IPS DF 6.9 (cell line): Measurements from ENCODE around the gene C15orf62.

Experiments used
- DNase-seq: peaks from one replicate; pipeline ENCODE4 v3.0.0-alpha.2; 2013; ENCODE audit warnings: low read depth, low spot score
- H3K27ac ChIP-seq: one replicate; pipeline ENCODE4 v1.5.1; 2013; ENCODE audit warnings: low read length, control low read depth
- H3K27me3 ChIP-seq: 2 replicates; pipeline ENCODE4 v1.6.1; 2013; ENCODE audit warnings: mild to moderate bottlenecking, low read length; ENCODE audit not compliant: control insufficient read depth, insufficient read depth
- H3K36me3 ChIP-seq: 2 replicates; pipeline ENCODE4 v1.6.1; 2013; ENCODE audit warnings: low read length; ENCODE audit not compliant: control insufficient read depth, insufficient read depth
- H3K4me1 ChIP-seq: 2 replicates; pipeline ENCODE4 v1.6.1; 2013; ENCODE audit warnings: low read length; ENCODE audit not compliant: control insufficient read depth, insufficient read depth
- H3K4me3 ChIP-seq: 2 replicates; pipeline ENCODE4 v1.5.1; 2013; ENCODE audit warnings: mild to moderate bottlenecking, low read length
- H3K9me3 ChIP-seq: 2 replicates; pipeline ENCODE4 v1.6.1; 2013; ENCODE audit warnings: low read length, inconsistent platforms; ENCODE audit not compliant: control insufficient read depth, insufficient read depth
- WGBS: extraction: QIAGEN DNeasy Blood & Tissue Kit; methylation state at CpG from one replicate; pipeline ENCODE4 v1.1.7; 2013; ENCODE audit warnings: mixed read lengths, missing lambda C conversion rate; ENCODE audit not compliant: insufficient read length, insufficient coverage; 5-methylcytosine and 5-hydroxymethylcytosine counted together

Gene C15orf62

DNA sequence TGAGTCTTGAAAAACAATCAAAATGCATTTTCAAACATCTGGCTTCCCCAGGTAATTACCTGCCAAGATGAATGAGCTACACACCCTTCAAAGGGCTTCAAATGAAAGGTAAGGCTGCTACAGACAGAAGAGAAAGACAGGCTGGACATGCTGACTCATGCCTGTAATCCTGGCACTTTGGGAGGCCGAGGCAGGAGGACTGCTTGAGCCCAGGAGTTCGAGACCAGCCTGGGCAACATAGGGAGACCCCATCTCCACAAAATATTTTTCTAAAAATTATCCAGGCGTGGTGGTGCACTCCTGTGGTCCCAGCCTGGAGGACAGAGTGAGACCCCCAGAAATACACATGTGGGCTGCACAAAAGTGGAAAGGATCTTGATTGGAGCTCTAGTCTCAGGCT is 22.6 kb downstream of the C15orf62 start:
- H3K27ac ChIP-seq = no peak overlapping the region
- H3K4me1 ChIP-seq = peaks cover 9% of the 10 kb centered on the region
- no peaks in the 10 kb centered on the region for H3K9me3 ChIP-seq
- DNase-seq = no peak
- no CpG with 5 or more reads among the region's 3 CpGs for WGBS
- H3K4me3 ChIP-seq = no peak overlapping the region
- no peaks in the 10 kb centered on the region for H3K27me3 ChIP-seq
- H3K36me3 ChIP-seq = no peaks in the 10 kb centered on the region

DNA sequence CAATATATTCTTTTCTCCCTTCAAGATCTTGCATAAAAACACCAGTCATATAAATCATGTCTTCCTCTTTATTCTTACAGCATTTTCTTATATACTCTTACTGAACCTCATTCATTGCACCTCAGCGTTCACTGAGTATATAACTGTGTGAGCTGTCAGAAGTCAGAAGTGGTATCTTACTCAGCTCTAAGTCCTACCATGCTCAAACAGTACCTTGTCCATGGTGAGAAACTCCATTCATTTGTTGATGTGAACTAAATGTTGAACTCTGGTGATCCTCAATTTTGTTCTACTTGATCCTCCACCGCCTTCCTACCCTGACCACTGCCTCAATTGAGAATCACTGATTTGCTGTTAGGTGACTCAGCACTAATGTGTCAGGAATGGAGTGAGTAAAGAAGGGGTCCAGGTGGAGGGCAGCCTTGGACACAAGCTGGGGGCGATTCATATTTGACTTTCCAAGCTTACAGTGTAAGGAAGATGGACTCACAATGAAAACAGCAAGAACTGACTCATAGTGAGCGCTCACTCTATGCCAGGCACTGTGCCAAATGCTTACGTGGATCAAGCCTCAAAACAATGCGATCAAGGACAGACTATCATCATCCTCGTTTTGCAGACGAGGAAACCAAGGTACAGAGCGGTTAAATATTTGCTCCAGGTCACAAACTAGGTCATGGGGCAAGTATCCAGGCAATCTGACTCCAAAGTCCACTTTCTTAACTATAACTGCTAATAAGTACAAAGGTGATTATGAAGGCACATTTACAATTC is 23.6 kb downstream of the C15orf62 start:
- DNase-seq = no peak
- Histone ChIP-seq H3K36me3 (no peaks in the 10 kb centered on the region), H3K4me3 (no peak overlapping the region), H3K4me1 (peaks cover 6% of the 10 kb centered on the region; the same call in 1 of the 2 replicates), H3K27me3 (no peaks in the 10 kb centered on the region), H3K27ac (no peak overlapping the region), H3K9me3 (no peaks in the 10 kb centered on the region)
- WGBS = no CpG with 5 or more reads among the region's 9 CpGs

- no CpG with 5 or more reads among the region's 2 CpGs for WGBS
- Histone ChIP-seq H3K9me3 (no peaks in the 10 kb centered on the region), H3K27me3 (no peaks in the 10 kb centered on the region), H3K4me1 (peaks cover 5% of the 10 kb centered on the region; the same call in 1 of the 2 replicates), H3K27ac (no peak overlapping the region), H3K36me3 (no peaks in the 10 kb centered on the region), H3K4me3 (no peak overlapping the region)
- DNase-seq = no peak
Observed at GRCh38 chr15:40796041-40796440, 26.3 kb downstream of the C15orf62 start.

GRCh38 chr15:40796512-40796911 is 26.7 kb downstream of the C15orf62 start:
- H3K4me1 ChIP-seq = peaks cover 5% of the 10 kb centered on the region; the same call in 1 of the 2 replicates
- H3K36me3 ChIP-seq = no peaks in the 10 kb centered on the region
- no peaks in the 10 kb centered on the region for H3K27me3 ChIP-seq
- no peaks in the 10 kb centered on the region for H3K9me3 ChIP-seq
- no peak for DNase-seq
- no peak overlapping the region for H3K27ac ChIP-seq
- H3K4me3 ChIP-seq = no peak overlapping the region
- no CpG with 5 or more reads among the region's 5 CpGs for WGBS

- no peak overlapping the region for H3K27ac ChIP-seq
- no CpG with 5 or more reads among the region's 3 CpGs for WGBS
- H3K4me3 ChIP-seq = no peak overlapping the region
- H3K9me3 ChIP-seq = no peaks in the 10 kb centered on the region
- H3K36me3 ChIP-seq = no peaks in the 10 kb centered on the region; the same call in 1 of the 2 replicates
- no peaks in the 10 kb centered on the region for H3K27me3 ChIP-seq
- no peak for DNase-seq
- H3K4me1 ChIP-seq = peaks cover 5% of the 10 kb centered on the region; the same call in 1 of the 2 replicates
Observed at GRCh38 chr15:40799523-40799922, 29.7 kb downstream of the C15orf62 start.

- no peaks in the 10 kb centered on the region; the same call in 1 of the 2 replicates for H3K36me3 ChIP-seq
- WGBS = no CpG with 5 or more reads among the region's 2 CpGs
- no peak overlapping the region for H3K27ac ChIP-seq
- DNase-seq = no peak
- H3K9me3 ChIP-seq = no peaks in the 10 kb centered on the region
- peaks cover 5% of the 10 kb centered on the region; the same call in 1 of the 2 replicates for H3K4me1 ChIP-seq
- H3K4me3 ChIP-seq = no peak overlapping the region
- no peaks in the 10 kb centered on the region for H3K27me3 ChIP-seq
Observed at GRCh38 chr15:40803076-40803475, 33.3 kb downstream of the C15orf62 start.

GRCh38 chr15:40803688-40804087 is 33.9 kb downstream of the C15orf62 start:
- Histone ChIP-seq H3K27ac (no peak overlapping the region), H3K4me1 (peaks cover 3% of the 10 kb centered on the region; the same call in 1 of the 2 replicates), H3K27me3 (no peaks in the 10 kb centered on the region), H3K36me3 (no peaks in the 10 kb centered on the region; the same call in 1 of the 2 replicates), H3K9me3 (no peaks in the 10 kb centered on the region), H3K4me3 (no peak overlapping the region)
- no CpG with 5 or more reads among the region's 1 CpG for WGBS
- DNase-seq = no peak

DNA sequence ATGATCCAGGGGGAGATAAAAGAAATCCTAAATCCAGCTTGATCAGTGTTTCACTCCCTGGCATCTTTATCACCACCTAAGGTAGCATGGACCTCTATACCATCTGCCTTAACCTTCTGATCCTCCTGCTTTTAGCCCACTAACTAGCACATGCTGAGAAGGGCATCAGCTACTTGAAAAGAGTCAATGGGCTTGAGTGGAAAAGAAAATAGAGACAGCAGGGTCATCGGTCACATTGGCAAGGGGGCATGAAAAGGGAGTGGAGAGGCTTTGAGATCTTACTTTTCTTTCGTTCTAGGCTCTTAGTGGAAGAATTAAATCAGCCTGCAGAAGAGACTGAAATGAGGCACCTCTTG is 36.9 kb downstream of the C15orf62 start:
- H3K27ac ChIP-seq = no peak overlapping the region
- no peaks in the 10 kb centered on the region for H3K9me3 ChIP-seq
- no peak for DNase-seq
- H3K36me3 ChIP-seq = no peaks in the 10 kb centered on the region; the same call in 1 of the 2 replicates
- no CpG with 5 or more reads among the region's 2 CpGs for WGBS
- no peaks in the 10 kb centered on the region for H3K4me1 ChIP-seq
- H3K27me3 ChIP-seq = no peaks in the 10 kb centered on the region
- H3K4me3 ChIP-seq = peak overlapping the region; percentile 85; the same call in 1 of the 2 replicates

DNA sequence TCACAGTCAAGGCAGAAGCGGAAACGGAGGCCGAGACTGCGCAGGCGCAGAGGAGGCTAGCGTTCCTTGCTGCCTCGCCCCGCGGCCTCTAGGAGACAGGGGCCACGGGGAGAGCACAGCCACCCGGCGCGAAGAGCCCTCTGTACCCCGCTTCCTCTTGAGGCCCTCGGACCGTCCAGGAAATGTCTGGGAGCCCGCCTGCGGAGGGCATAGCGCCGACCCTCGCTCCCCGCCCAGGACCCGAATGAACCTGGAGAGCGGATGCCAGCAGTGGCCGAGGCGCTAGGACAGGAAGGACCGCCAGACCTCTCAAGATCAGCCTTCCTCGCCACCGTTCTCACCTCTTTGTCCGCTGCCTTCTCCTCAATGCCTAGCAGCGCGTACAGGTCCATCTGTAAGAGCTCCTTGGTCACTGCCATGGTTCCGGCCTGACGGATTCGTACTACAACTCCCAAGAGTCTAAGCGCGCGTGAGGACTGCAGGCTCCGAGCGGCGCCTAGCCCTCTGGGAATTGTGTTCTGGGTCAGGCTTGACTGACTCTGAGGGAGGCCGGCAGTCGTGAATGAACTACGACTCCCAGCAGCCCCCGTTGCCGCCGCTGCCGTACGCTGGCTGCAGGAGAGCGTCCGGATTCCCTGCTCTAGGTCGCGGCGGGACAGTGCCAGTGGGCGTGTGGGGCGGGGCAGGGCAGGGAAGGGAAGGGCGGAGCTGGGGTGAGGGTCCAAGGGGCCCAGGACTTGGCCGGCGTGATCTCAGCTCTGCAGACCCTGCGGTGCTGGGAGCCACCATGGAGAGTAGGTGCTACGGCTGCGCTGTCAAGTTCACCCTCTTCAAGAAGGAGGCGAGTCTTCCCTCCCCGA is 37.5 kb downstream of the C15orf62 start, which contains the start of the genes DNAJC17 and ZFYVE19:
Gene DNAJC17 (minus strand): TSS at position 446 of the 860 bp plus-strand sequence. CDS start 27 bp downstream, at position 419.
Gene ZFYVE19 (plus strand): TSS at position 62 of the 860 bp plus-strand sequence. CDS start 501 bp downstream, at position 563.
- DNase-seq = peak; percentile 94
- Histone ChIP-seq H3K9me3 (no peaks in the 10 kb centered on the region), H3K27me3 (no peaks in the 10 kb centered on the region), H3K27ac (no peak within 1 kb of the TSS), H3K4me1 (no peaks in the 10 kb centered on the region), H3K36me3 (no peaks in the 10 kb centered on the region; the same call in 1 of the 2 replicates), H3K4me3 (peak within 1 kb of the TSS; percentile 85)
- no CpG with 5 or more reads among the region's 64 CpGs for WGBS

DNA sequence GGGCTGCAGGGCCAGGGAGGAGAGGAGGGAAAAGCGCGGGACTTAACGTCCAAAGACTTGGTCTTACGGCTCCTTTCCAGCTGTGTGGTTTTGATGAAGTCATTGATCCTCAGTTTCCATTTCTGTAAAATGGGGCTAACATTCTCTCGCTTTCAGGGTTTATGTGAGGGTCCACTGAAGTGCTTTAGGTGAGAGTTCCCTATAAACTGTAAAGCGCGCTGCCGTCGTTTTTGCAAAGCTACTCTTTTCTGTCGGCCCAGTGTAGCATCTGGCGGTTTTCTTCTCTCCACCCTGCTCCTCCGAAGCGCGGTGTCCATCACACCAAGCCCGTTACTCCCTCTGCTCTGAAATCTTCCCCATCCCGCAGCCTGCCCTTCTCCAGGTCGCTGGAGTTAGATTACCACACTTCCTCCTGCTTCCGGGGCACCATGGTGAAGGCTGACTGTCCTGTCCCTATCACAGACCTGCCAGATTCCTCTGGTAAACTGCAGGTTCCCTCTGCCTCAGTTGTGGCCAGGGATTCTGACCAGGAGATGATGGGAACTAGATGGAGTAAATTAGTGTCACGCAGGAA is 38.2 kb downstream of the C15orf62 start:
- no CpG with 5 or more reads among the region's 19 CpGs for WGBS
- Histone ChIP-seq H3K4me1 (no peaks in the 10 kb centered on the region), H3K9me3 (no peaks in the 10 kb centered on the region), H3K4me3 (peak overlapping the region; percentile 32; the same call in 1 of the 2 replicates), H3K36me3 (no peaks in the 10 kb centered on the region), H3K27me3 (no peaks in the 10 kb centered on the region), H3K27ac (no peak overlapping the region)
- DNase-seq = no peak
